Germinal center (tissue), 1 donor: Measurements from ENCODE around the gene BTN1A1.
"Not testable (repeated sequence)": the region's sequence is repeated elsewhere in the genome, so short reads cannot be mapped to it uniquely, and the experiment has no call there.

Source experiments
- DNase-seq: peaks from one replicate; pipeline ENCODE4 v3.0.0; 2012; ENCODE audit warnings: mixed read lengths, low spot score

The BTN1A1 gene

GRCh38 chr6:26516481-26517427 is 16.7 kb downstream of the BTN1A1 start:
- no peak for DNase-seq

GRCh38 chr6:26519359-26519758 is 19.3 kb downstream of the BTN1A1 start:
- DNase-seq, result no peak

GRCh38 chr6:26520237-26520849 is 20.2 kb downstream of the BTN1A1 start:
- no peak for DNase-seq

- DNase-seq, result peak; percentile 96
Observed at GRCh38 chr6:26520850-26521599, 20.9 kb downstream of the BTN1A1 start.

- DNase-seq, result peak; percentile 81
Observed at GRCh38 chr6:26521600-26522391, 21.7 kb downstream of the BTN1A1 start.

- not testable (repeated sequence) for DNase-seq
Observed at GRCh38 chr6:26522486-26523228, 22.6 kb downstream of the BTN1A1 start.

- not testable (repeated sequence) for DNase-seq
Observed at GRCh38 chr6:26524314-26524713, 24.2 kb downstream of the BTN1A1 start.

- DNase-seq, result no peak
Observed at GRCh38 chr6:26524722-26525370, 24.7 kb downstream of the BTN1A1 start.

- DNase-seq, result no peak
Observed at GRCh38 chr6:26525838-26526237, 25.7 kb downstream of the BTN1A1 start.

GRCh38 chr6:26526928-26527327 is 26.8 kb downstream of the BTN1A1 start:
- DNase-seq, result no peak

GRCh38 chr6:26530203-26530602 is 30.1 kb downstream of the BTN1A1 start:
- no peak for DNase-seq

GRCh38 chr6:26531897-26532296 is 31.8 kb downstream of the BTN1A1 start:
- DNase-seq, result no peak

- DNase-seq, result peak; percentile 69
Observed at GRCh38 chr6:26532699-26533531, 32.8 kb downstream of the BTN1A1 start.

GRCh38 chr6:26533532-26533931 is 33.4 kb downstream of the BTN1A1 start:
- DNase-seq, result no peak

- no peak for DNase-seq
Observed at GRCh38 chr6:26534681-26535465, 34.8 kb downstream of the BTN1A1 start.

GRCh38 chr6:26536571-26537159 is 36.6 kb downstream of the BTN1A1 start:
- DNase-seq, result peak; percentile 10

GRCh38 chr6:26537160-26537845 is 37.2 kb downstream of the BTN1A1 start:
- DNase-seq, result peak; percentile 75
